Fibroblast of skin of left quadriceps (primary cell): ENCODE measurements around the gene MRPS7.

Experiments
- DNase-seq, 2 experiments: peaks; one replicate each; pipeline ENCODE4 v3.0.0-alpha.2; 2013; ENCODE audit warnings: low read depth in 2 of 2

Gene MRPS7

DNA sequence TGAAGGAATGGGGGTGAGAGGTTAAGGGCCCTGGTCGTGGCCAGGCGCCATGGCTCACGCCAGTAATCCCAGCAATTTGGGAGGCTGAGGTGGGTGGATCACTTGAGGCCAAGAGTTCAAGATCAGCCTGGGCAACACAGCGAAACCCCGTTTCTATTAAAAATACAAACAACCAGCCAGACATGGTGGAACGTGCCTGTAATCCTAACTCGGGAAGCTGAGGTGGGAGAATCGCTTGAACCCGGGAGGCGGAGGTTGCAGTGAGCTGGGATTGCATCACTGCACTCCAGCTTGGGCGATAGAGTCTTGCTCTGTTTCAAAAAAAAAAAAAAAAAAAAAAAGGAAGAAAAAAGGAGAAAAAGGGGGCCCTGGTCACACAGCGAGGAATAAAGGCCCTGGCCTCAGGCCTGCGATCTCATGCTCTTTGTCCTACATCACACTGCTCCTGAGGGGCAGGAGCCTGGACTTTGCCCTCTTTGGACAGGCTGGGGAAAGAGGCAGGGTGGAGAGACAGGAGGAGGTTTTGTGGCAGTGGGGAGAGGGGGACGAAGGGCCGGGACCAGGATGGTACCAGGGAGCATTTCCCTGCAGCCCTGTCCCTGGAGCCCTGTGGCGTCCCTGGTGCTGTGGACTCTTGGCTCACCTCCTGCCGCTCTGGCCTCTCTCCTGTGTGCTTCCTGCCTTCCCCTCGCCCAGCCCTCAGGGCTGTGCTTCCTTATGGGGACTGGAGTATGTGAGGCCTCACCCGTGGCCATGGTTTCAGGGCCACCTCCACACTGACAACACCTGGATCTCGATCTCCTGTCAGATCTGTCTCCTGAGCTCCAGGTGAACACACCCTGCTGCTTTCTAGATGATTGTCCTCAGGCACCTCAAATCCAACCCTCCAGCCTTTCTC is 47.3 kb downstream of the MRPS7 start:
- no peak for DNase-seq

DNA sequence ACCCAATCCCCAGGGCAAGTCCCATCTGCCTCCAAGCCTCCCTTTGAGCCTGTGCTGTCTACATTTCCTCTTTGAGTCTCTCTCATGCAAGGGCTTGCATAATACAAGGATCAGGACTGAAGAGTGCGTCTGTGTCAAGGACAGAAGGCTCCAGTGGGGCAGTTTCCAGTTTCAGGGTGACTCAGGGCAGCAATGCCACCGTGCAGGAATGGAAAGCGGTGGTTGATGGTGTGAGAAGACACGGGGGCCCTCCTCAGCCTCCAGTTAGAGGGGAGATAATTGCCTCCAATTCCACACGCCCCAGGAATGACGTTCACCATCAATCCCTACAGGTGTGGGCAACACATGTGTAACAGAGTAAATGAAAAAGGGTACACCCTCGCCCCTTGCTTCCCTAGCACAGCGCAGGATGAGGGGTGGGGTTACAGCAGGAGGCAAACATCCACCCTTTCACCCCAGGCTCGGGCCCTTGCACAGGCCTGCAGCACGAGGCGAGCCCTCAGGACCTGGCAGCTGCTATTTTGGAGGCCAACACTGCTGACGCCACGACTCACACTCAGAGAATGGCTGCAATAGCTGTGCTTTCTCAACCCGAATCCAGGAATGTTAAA is 52.4 kb downstream of the MRPS7 start:
- DNase-seq: peak in 1 of 2 experiments; percentile 6

DNA sequence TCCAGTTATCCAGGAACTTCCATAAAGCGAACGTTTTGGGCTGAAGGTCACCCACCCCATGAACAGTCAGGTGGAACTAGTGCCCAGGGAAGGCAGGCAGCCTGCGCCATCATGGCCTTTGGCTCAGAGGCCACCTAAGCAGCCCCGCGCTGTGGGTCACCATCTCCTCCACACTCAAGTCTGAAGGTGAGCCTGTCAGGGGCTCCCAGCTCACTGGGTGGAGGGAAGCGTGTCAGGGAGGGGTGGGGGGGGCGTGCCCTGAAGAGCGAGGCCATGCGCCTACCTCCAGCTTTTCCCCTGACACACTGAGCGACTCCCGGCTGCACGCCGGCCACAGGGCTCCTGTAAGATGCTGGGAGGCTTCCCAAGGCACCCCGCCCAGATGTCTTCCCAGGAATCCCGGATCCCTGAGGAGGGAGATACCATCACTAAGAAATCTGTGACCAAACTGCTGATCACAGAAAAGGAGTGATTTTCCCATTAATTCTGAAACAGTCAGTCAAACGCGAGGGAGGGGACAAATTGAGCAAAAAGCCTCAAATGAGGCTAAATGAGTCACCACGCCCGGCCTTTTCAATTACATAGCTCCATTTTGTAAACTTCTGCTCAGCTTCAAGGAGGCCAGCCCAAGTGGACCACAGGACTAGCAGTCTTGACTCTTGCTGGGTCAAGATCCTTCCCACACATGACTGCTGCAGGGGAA is 54.0 kb downstream of the MRPS7 start:
- no peak for DNase-seq
